Midbrain (tissue), 1 donor: ENCODE data around the gene AMIGO3.
"Not testable (repeated sequence)": the region's sequence is repeated elsewhere in the genome, so short reads cannot be mapped to it uniquely, and the experiment has no call there.

ENCODE experiments used
- DNase-seq: peaks from one replicate; lab custom pipeline; 2025; lab: John Stamatoyannopoulos, UW

AMIGO3 gene, protein sequence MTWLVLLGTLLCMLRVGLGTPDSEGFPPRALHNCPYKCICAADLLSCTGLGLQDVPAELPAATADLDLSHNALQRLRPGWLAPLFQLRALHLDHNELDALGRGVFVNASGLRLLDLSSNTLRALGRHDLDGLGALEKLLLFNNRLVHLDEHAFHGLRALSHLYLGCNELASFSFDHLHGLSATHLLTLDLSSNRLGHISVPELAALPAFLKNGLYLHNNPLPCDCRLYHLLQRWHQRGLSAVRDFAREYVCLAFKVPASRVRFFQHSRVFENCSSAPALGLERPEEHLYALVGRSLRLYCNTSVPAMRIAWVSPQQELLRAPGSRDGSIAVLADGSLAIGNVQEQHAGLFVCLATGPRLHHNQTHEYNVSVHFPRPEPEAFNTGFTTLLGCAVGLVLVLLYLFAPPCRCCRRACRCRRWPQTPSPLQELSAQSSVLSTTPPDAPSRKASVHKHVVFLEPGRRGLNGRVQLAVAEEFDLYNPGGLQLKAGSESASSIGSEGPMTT

DNA sequence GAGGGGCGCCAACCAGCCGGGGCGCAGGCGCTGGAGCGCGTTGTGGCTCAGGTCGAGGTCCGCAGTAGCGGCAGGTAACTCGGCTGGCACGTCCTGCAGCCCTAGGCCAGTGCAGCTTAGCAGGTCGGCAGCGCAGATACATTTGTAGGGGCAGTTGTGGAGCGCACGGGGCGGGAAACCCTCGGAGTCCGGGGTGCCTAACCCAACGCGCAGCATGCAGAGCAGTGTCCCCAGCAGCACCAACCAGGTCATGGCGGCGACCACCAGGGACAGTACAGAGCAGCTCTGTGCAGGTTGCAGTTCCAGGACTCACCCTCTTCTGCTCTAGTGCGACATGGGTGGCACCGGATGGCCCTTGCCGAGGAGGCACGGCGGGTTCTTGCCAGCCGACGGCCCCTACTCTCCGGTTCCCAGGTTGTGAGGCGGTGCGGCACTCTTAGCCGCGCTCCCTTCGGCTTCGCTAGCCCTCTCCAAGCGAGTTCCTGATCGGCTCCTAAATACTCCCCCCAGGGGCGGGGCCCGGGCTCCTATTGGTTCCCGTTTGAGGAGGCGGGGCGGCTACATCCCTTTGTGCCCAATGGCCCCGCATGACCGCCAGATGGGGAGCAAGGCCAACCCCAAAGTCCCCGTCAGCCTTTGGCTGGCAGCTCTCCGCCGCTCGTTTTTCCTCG lies at the start of gene AMIGO3:
AMIGO3 (minus strand) TSS at position 471 of the 671 bp plus-strand sequence; CDS start at position 252, 219 bp downstream.
- peak; percentile 97 for DNase-seq

DNA sequence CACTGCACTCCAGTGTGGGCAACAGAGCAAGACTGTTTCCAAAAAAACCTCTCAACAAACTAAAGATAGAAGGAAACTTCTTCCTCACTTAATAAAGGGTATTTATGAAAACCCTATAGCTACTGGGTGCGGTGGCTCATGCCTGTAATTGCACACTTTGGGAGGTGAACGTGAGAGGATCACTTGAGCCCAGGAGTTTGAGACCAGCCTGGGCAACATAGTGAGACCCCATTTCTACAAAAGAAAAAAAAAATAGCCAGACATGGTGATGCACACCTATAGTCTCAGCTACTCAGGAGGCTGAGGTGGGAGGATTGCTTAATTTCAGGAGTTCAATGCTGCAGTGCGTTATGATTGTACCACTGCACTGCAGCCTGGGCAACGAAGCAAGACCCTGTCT lies 44.5 kb upstream of the AMIGO3 start:
- DNase-seq, result no peak

DNA sequence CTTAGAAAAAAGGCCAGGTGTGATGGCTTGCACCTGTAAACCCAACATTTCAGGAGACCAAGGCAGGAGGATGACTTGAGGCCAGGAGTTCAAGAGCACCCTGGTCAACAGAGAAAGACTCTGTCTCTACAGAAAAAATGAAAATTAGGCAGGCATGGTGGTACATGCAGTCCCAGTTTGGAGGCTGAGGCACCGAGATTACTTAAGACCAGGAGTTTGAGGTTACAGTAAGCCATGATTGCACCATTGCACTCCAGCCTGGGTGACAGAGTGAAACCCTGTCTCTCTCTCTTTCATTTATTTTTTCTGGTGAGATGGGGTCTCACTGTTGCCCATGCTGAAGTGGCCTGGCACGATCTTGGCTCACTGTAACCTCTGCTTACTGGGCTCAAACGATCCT lies 42.2 kb upstream of the AMIGO3 start:
- DNase-seq, result no peak

DNA sequence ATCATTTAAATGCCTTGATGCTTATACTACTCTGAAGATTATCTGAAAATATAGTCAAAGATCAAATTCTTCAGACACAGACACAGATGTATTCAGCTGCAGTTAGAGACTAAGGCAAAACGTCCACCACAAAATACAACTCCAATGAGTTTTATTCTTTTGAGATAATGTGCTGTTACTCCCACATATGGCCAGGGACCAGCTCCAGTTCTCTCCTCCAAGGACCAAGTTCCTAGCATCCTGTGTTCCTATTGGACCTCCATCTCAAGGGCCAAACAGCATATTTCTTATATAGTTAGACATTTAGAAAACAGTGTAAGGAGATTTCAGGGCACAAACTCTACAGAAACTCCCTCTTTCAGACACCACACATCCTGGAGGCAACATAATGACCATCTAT lies 39.7 kb upstream of the AMIGO3 start:
- no peak for DNase-seq

DNA sequence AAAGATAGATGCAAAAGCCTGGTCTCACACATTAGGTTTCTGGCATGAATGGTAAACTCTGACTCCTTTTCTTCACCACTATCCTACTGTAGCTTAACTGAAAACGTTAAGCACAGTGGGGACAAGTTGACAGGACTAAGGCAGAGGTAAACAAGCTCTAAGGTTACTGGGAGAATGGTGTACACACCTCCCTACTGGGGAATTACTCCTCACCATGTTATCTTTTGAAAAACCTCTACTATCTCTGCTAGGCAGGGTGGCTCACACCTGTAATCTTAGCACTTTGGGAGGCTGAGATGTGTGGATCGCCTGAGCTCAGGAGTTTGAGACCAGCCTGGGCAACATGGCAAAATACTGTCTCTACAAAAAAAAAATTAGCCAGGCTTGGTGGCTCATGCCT lies 37.7 kb upstream of the AMIGO3 start:
- DNase-seq, result no peak

DNA sequence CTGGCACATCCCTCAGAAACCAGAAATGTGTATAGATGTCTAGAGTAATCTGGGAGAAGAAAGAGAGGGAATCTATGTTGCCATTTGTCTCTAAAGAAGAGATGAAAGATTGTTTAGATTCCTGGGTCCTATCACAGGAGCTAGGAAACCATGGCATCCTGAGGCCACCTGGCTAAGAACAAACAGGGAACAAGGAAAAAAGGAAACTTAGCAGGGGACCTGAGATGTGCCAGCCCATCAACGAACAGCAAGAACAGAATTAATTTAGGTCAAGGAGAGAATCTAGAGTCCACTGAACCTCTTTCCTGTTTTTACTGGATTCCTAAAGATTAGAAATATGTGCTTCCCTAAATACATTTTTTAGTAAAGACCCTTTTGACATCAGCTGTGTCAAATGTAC lies 36.6 kb upstream of the AMIGO3 start:
- DNase-seq, result no peak

DNA sequence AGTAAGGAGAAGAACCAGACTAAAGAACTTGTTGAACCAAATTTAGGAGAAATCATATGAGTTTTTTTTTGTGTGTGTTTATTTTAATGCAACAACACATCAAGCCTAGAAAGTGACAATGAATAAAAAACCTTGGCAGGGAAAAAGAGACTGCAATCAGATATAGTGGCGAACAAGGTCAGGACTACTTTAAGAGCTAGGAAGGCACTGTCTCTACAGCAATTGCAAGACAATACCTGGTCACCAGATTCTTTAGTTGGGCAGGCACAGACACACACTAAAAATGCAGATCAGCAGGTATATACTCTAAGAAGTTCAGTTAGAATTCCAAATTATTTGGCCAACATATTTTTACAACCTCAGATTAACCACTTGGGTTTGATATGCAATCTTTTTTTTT lies 35.1 kb upstream of the AMIGO3 start:
- no peak for DNase-seq

DNA sequence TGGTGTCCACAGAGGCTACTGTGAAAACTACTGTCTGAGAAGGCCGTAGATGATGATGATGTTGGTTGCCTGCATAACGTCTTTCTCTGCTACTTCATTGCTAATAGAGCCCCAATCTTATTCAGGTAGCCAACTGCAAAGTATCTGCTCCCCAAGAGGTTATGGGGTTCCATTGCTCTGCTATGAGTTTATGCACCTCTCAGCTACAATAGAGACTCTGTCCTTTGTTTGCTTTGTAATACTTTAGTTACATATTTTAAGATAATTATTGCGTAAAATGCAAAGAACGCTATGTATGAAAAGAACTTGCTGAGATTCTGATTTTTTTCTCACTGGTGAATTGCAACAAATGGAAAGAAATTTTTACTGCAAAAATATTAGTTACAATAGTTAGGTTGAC lies 32.0 kb upstream of the AMIGO3 start:
- no peak for DNase-seq

DNA sequence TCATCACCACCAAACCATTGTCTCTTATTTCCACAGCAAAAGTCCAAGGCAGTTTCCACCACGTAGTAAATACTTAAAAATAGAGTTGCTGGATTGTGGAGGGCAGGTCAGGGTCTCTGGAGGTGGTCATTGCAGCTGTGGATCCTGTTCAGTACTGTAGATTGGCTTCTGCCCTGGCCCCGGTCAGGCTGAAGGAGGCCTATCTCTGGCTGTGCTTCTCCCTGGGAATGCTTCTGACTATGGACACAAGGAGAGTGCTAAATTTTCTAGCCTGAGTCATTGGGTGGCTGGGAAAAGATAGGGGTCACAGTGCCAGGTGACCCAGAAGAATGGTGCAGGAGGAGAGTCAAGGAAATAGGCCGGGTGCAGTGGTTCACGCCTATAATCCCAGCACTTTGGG lies 30.6 kb upstream of the AMIGO3 start:
- DNase-seq, result no peak

DNA sequence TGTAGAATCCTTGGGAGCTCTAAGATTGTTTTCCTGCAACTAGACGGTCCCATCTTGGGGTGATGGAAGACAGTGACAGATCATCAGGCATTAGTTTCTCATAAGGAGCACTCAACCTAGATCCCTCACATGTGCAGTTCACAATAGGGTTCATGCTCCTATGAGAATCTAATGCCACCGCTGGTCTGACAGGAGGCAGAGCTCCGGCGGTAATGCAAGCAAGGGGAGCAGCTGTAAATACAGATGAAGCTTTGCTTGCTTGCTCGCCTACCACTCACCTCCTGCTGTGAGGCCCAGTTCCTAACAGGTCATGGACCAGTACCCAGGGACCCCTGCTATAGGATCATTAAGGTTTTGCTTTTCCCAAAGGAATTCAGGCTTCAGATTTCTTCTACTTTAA lies 29.4 kb upstream of the AMIGO3 start:
- not testable (repeated sequence) for DNase-seq

DNA sequence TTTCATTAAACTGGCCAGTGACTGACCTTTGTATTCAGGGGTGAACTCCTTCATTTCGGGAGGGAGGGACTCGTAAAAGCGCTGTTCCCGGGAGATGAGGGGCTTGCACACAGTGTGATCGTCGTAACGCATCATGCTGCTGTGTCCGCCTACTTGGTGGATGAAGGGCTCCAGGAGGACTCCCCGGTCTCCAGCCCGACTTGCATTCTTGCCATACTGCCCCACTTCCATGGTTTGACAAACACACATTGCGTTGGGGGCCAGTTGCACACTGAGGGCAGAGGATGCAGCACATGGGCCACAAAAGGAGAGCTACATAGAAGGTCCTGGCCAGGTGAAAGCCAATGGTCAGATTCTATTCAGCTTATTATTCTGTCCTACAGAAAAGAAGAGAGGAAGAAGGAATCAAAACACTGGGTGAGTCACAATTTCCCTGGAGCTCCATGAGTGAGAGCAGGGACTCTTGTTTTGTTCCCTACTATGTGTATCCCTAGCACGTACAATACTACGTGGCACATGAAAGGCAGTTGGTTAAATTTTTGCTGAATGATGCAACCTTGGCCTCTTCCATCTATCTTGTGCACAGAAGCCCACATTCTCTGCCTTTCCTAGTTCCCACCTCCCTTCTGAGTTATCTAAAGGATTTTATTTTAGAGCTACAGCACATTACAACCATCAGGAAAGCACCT lies 28.5 kb upstream of the AMIGO3 start:
- no peak for DNase-seq

DNA sequence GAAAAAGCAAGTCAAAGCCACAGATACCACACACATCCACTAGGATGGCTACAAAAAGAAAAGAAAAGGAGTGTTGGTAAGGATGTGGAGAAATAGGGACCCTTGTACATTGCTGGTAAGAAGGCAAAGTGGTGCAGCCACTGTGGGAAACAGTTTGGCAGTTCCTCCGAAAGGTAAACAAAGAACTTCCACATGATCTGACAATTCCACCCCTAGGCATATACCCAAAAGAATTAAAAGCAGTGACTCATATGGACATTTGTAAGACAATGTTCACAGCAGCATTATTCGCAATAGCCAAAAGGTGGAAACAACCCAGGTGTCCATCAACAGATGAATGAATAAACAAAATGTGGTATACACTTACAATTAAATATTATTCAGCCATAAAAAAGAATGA lies 26.5 kb upstream of the AMIGO3 start:
- DNase-seq, result no peak

DNA sequence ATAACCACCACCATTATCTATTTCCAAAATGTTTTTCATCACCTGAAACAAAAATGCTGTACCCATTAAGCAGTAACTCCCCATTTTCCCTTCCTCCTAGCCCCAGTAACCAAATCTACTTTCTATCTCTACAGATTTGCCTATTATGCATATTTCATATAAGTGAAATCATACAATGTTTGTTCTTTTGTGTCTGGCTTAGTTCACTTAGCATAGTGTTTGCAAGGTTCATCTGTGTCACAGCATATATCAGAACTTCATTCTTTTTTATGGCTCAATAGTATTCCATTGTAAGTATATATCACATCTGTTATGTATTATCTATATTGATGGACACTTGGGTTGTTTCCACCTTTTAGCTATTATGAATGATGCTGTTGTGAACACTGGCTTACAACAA lies 20.9 kb upstream of the AMIGO3 start:
- no peak for DNase-seq

DNA sequence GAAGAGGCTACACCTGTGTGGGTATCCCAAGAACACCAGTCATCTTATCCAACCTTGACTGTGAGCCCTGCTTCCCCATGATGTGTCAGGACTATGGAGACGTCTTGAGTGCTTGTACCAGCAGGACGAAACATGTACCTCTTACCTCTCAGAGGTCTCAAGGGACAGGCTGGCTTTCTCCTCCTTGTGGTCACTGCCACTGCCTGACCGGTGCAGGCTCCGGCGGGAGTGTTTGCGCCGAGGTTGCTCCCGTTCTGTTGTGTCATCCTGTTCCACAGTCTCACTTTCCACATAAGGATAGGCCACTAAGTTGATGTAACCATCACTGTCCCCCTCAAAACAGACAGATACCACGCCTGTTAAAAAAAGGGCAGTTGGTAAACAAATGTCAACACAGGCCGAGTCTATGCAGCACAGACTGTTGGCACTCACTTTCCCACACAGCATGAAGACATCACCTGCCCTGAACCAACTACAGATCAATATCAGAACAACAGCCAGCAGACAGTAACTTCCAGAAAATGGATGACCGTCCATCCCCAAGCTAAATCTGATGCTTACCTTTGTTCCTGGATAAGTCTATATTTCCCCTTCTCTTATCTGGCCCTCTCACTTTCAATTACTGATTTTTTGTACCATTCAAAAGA lies 18.7 kb upstream of the AMIGO3 start:
- no peak for DNase-seq

DNA sequence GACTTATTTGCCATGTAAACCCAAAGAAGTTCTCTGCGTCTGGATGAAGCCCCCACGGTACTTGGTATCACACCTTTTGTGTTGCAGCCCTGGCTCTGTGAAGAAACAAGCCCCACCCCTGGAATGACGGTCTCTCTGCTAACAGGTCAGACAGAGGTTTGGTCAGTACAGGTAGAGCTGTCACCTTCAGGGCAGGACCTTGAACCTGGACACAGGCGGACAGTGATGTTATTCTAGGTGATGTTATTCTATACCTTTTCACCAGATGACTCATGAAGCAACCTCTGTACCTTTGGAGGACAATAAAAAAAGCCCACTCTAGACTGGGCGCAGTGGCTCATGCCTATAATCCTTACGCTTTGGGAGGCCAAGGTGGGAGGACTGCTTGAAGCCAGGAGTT lies 15.3 kb upstream of the AMIGO3 start:
- DNase-seq, result no peak

DNA sequence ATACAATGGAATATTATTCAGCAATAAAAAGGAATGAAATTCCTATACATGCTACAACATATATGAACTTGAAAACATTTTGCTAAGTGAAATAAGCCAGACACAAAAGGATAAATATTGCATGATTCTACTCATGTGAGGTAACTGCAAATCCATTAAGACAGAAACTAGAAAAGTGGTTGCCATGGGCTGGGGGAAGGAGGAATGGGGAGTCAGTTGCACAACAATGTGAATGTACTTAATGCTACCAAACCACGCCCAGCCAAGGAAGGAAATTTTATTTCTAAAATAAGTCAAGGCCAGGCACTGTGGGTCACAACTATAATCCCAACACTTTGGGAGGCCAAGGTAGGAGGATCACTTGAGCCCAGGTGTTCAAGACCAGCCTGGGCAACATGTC lies 14.1 kb upstream of the AMIGO3 start:
- no peak for DNase-seq

DNA sequence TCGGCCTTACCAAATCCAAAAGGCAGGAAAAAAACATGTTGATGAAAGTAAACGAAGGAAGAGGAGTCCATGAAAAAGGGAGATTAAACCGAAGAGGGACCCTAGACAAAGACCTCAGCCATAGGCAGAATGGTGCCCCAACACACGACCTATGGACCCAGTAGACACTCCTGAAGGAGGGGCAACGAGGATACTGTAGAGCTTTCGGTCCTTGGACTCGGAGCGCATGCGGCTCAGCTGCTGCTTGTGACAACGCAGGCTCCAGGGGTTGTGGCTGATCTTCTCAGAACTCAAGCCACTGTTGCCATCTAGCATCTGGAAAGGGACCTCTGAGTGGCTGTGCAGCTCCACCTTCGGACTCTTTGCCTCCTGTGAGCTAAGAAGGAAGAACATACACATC lies 13.1 kb upstream of the AMIGO3 start:
- DNase-seq, result no peak

DNA sequence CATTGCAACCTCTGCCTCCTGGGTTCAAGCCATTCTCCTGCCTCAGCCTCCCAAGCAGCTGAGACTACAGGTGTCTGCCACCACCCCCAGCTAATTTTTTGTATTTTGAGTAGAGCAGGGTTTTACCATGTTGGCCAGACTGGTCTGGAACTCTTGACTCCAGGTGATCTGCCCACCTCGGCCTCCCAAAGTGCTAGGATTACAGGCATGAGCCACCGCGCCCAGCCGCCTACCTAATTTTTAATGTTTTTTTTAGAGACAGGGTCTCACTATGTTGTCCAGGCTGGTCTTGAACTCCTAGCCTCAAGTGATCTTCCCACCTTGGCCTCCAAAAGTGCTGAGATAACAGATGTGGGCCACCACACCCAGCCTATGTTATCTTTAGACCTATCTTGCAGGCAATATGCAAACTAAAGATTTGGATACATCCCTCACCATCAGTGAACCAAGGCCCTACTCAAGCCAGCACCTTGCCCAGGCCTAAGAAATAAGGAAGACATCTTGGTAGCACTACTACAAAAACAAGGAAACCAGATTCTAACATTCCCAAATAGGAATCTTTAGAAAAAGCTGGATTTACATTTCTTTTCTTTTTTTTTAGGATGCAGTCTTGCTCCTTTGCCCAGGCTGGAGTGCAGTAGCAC lies 10.6 kb upstream of the AMIGO3 start:
- no peak for DNase-seq

DNA sequence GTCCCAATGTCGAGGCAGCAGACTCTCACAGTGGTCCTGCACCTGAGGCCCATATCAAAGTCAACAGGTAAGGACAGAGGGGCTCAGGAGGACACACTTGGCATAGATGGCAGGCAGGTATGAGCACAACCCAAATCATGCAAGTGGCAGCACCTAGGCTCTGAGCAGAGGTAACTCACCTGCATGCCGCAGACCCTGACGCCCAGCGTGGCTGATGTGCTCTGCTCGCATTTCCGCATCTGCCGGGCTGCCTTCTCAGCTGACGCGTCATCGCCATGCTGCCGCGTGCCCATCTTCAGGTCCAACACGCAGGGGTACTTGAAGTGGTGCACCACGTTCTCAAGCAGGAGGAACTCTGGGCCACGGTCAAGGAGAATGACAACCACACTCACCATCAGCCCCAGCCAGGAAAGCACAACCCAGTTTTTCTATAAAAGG lies 8.5 kb upstream of the AMIGO3 start:
- no peak for DNase-seq

DNA sequence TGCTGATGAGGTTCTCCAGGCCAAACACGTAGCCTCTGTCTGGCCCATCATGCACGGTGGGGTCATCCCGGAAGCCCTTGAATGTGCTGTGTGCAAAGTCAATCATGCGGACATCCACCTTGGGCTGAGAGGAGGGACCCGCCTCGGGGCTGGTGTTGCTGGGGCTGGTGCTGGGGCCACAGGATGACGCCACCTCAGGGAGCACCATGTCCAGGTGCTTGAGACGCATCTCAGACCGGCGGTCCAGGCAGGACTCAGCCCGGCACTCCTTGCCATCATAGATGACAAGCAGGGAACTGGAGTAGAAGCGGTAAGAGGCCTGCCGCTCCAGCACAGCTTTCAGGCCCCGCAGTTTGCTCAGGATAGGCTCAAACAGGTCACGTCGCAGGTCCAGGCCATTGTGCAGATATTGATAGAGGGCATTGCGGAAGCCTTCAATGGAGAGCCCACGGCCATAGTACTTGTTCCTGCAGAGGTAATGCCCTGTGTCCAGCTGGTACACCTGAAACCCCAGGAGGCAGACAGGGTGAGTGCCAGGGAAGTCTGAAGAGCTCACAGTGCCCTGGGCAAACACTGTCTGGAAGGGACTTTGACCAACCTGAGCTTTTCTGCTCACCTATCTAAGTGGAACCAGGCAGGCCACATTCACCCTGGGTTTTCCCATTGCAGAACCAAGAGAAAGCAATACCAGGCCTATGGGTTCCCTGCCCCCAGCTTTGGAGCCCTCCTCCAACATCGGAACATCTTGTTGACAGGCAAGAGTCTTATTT lies 7.9 kb upstream of the AMIGO3 start:
- no peak for DNase-seq
